Effector memory CD8-positive, alpha-beta T cell (primary cell): ENCODE measurements around the gene DIO3.

ENCODE experiments used
- ATAC-seq: fragments of 150-1000 bp; cut with Tn5 transposase; replicated peaks from 2 replicates; pipeline ENCODE4 v1.10.0; 2021; ENCODE audit warnings: mild to moderate bottlenecking, moderate library complexity
- DNase-seq, 3 experiments: peaks; one replicate each; pipeline ENCODE4 v3.0.0; 2021
- H3K27ac Mint-ChIP-seq, 2 donors: one replicate each; pipeline ENCODE4 v1.8.0; 2022; ENCODE audit warnings: mild to moderate bottlenecking in 2 of 2, mixed read lengths in 2 of 2, moderate library complexity in 2 of 2
- H3K27me3 Mint-ChIP-seq, 2 donors: one replicate each; pipeline ENCODE4 v1.8.0; 2022; ENCODE audit warnings: mixed read lengths in 2 of 2
- H3K36me3 Mint-ChIP-seq: one replicate; pipeline ENCODE4 v1.8.0; 2022; ENCODE audit warnings: mild to moderate bottlenecking, moderate library complexity, mixed read lengths; ENCODE audit not compliant: insufficient read depth
- H3K4me1 Mint-ChIP-seq, 2 donors: one replicate each; pipeline ENCODE4 v1.8.0; 2022; ENCODE audit warnings: low read depth in 2 of 2, mixed read lengths in 2 of 2
- H3K4me3 Mint-ChIP-seq, 2 donors: one replicate each; pipeline ENCODE4 v1.8.0; 2022; ENCODE audit warnings: mild to moderate bottlenecking in 2 of 2, mixed read lengths in 2 of 2, moderate library complexity in 2 of 2
- H3K9me3 Mint-ChIP-seq, 2 donors: one replicate each; pipeline ENCODE4 v1.8.0; 2022; ENCODE audit warnings: mixed read lengths in 2 of 2

The DIO3 gene

DNA sequence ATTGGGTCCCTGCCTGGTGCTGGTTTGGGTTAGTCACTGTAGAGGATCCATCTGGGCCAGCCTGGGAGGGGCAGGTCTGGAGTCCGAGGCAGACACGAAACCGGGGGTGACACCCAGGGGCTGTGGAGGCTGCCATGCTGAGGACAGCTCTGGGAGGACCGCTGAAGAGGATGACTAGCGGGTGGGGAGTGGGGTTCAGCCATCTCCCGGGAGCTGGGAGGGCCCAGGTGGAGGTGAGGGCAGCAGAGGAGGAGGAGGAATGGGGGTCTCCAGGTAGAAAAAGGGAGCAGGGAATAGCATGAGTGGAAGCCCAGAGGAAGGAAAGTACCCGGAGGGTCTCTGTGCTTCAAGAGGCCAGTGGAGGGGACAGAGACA, 4.0 kb upstream of the DIO3 start:
- Mint-ChIP-seq H3K9me3 (no peaks in the 10 kb centered on the region), H3K4me3 (no peak overlapping the region), H3K27me3 (peaks cover 55 to 75% of the 10 kb centered on the region in 2 donors), H3K27ac (no peak overlapping the region), H3K36me3 (no peaks in the 10 kb centered on the region), H3K4me1 (no peaks in the 10 kb centered on the region)
- ATAC-seq (no peak), DNase-seq (no peak)

DNA sequence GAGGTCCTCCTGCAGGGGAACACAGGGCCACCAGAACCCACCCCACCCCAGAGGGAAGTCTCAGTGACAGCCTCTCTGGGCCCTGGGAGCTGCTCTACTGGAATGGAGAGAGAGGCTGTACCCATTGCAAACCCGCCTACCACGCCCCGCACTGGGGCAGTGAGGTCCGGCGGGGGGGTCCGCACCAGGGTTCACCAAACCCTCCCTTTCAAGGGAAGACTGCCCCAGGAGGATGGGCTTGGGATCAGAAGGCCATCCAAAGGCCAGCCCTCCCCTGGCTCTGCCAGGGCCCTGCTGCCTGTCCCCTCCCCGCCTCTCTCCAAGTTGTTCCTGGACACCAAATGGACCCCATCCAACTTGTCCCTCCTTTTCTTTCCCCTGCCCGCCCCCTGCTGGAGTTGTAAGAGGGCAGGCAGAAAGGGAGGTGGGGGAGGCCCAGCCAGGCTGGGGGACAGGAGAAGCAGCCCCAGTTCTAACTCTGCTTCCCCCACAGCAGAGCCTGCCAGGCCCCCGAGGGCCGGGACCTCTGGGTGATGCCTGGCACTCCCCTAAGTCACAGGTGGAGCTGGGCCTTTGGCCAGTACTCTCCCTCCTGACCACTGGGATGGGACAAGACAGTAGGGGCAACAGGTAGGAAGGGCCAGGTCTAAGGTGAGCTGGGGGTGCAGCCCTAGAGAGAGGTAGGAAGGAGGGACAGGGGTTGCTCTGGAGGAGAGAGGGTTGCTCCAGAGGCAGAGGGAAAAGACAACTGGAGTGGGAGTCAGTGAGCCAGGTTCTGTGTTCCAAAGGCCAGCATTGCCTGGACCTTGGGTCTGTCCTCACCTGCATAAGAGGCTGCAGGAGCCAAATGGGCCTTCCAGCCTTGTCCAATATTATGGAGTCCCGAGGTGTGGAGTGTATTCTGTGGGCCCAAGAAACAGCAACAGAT, 3.2 kb upstream of the DIO3 start:
- Mint-ChIP-seq H3K27me3 (peaks cover 60 to 78% of the 10 kb centered on the region in 2 donors), H3K9me3 (no peaks in the 10 kb centered on the region), H3K36me3 (no peaks in the 10 kb centered on the region), H3K4me3 (no peak overlapping the region), H3K4me1 (no peaks in the 10 kb centered on the region), H3K27ac (no peak overlapping the region)
- ATAC-seq: no peak
- DNase-seq: no peak

DNA sequence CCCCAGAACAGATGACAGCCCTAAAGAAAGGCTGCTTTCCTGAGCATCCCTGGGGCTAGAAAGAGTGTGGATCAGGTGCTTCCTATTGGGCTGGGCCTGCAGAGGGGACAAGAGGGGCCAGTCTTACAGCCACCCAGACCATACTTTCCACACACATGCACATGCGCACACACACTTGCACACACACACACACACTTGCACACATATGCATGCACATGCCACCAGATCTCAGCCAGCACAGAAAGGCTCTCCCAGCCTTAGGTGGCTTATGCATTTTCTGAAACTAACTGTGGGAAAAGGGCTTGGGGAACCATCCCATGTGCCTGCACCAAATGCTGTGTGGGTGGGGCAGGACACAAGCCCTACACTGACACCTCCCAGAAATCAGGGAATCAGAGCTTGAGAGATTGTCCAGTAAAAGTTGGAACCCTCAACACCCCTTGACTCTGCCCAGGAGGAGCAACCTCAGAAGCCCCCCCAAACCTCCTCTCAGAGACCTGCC, 2.5 kb upstream of the DIO3 start:
- no peak for ATAC-seq
- peaks cover 58 to 78% of the 10 kb centered on the region in 2 donors for H3K27me3 Mint-ChIP-seq
- no peaks in the 10 kb centered on the region for H3K4me1 Mint-ChIP-seq
- no peak overlapping the region for H3K4me3 Mint-ChIP-seq
- no peak for DNase-seq
- no peak overlapping the region for H3K27ac Mint-ChIP-seq
- no peaks in the 10 kb centered on the region for H3K36me3 Mint-ChIP-seq
- no peaks in the 10 kb centered on the region for H3K9me3 Mint-ChIP-seq

DNA sequence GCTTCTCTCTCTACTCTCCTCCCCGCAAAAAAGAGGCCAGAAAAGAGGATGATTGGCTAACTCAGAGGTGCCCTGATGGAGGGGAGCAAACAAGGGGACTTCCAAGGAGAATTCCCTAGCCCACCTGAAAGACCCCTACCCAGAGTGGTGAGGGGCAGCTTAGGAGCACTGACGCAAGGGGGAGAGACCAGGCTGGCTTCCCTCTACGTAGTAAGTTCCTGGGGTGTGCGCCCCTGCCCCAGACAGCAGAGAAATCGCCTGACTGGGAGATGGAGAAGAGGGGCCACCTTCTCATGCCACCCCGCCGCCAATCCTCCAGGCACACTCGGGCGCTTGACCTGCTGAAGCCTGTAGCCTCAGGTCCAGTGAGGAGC, 2.1 kb upstream of the DIO3 start:
- Mint-ChIP-seq H3K4me1 (no peaks in the 10 kb centered on the region), H3K4me3 (no peak overlapping the region), H3K36me3 (no peaks in the 10 kb centered on the region), H3K9me3 (no peaks in the 10 kb centered on the region), H3K27ac (no peak overlapping the region), H3K27me3 (peaks cover 58 to 78% of the 10 kb centered on the region in 2 donors)
- DNase-seq (no peak), ATAC-seq (no peak)

GRCh38 chr14:101559624-101560533, 1.4 kb upstream of the DIO3 start:
- no peaks in the 10 kb centered on the region for H3K9me3 Mint-ChIP-seq
- no peak for DNase-seq
- H3K4me1 Mint-ChIP-seq: no peaks in the 10 kb centered on the region
- no peak overlapping the region for H3K27ac Mint-ChIP-seq
- ATAC-seq: no peak
- H3K36me3 Mint-ChIP-seq: no peaks in the 10 kb centered on the region
- no peak overlapping the region for H3K4me3 Mint-ChIP-seq
- H3K27me3 Mint-ChIP-seq: peaks cover 61 to 78% of the 10 kb centered on the region in 2 donors

- Mint-ChIP-seq H3K27me3 (peaks cover 62 to 78% of the 10 kb centered on the region in 2 donors), H3K4me3 (no peak overlapping the region), H3K4me1 (peaks cover 3 to 5% of the 10 kb centered on the region in 2 donors), H3K36me3 (no peaks in the 10 kb centered on the region), H3K9me3 (no peaks in the 10 kb centered on the region), H3K27ac (no peak overlapping the region)
- DNase-seq: no peak
- ATAC-seq: no peak
Observed at GRCh38 chr14:101560534-101561113, 671 bp upstream of the DIO3 start.

GRCh38 chr14:101561897-101562490, 699 bp downstream of the DIO3 start:
- peaks cover 3 to 5% of the 10 kb centered on the region in 2 donors for H3K4me1 Mint-ChIP-seq
- H3K9me3 Mint-ChIP-seq: no peaks in the 10 kb centered on the region
- peaks cover 67 to 78% of the 10 kb centered on the region in 2 donors for H3K27me3 Mint-ChIP-seq
- no peak for ATAC-seq
- no peak overlapping the region for H3K27ac Mint-ChIP-seq
- H3K36me3 Mint-ChIP-seq: no peaks in the 10 kb centered on the region
- DNase-seq: no peak
- H3K4me3 Mint-ChIP-seq: no peak overlapping the region

DNA sequence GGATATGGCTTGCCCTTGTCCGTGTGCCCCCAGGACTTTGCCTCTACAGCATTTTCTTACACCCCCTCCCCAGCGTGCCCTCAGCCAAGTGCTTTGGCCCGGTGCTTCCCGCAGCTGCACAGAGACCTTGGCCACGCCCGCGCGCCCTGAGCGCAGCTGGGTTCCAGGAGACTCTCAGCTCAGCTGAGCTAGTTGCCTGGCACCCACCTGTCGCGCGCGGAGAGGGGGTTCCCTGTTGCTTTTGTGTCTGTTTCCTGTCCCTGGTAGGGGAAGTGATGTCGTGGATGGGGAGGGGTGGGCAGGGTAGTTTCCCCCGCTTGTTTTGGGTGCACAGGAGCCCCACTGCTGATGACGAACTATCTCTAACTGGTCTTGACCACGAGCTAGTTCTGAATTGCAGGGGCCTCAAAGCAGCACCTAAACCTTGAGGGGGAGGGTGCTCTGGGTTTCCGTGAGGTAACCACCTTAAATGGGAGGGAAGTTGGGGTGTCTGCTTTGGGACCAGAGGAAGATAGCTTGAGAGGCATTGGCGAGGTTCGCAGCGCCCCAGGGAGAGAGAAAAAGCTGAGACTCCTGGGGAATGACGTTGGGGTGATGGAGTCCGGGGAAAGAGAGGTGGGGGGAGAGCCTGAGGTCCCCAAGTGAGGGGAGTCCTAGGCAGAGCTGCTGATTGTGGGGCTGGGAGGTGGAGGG, 1.5 kb downstream of the DIO3 start:
- no peaks in the 10 kb centered on the region for H3K36me3 Mint-ChIP-seq
- no peaks in the 10 kb centered on the region for H3K9me3 Mint-ChIP-seq
- peaks cover 67 to 78% of the 10 kb centered on the region in 2 donors for H3K27me3 Mint-ChIP-seq
- H3K27ac Mint-ChIP-seq: no peak overlapping the region
- peaks cover 3 to 5% of the 10 kb centered on the region in 2 donors for H3K4me1 Mint-ChIP-seq
- H3K4me3 Mint-ChIP-seq: no peak overlapping the region
- DNase-seq (no peak), ATAC-seq (no peak)

DNA sequence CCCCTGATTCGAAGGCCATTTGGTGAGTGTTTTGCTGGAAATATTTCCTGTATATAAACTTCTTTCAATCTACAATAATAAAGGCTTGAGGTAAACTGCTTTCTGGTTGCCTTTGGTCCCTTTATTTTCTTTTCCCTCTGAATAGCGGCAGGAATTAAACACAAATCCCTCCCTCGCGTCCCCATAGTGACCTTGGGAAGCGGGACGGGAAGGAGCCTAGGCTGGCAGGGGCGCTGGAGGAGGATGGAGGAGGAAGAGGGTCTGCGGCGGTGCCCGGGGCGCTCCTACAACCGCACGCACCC, 2.0 kb downstream of the DIO3 start:
- Mint-ChIP-seq H3K4me1 (peaks cover 3 to 5% of the 10 kb centered on the region in 2 donors), H3K9me3 (no peaks in the 10 kb centered on the region), H3K4me3 (no peak overlapping the region), H3K27ac (no peak overlapping the region), H3K36me3 (no peaks in the 10 kb centered on the region), H3K27me3 (peaks cover 69 to 78% of the 10 kb centered on the region in 2 donors)
- ATAC-seq (no peak), DNase-seq (no peak)

- Mint-ChIP-seq H3K27ac (no peak overlapping the region), H3K4me3 (no peak overlapping the region), H3K27me3 (peaks cover 66 to 78% of the 10 kb centered on the region in 2 donors), H3K36me3 (no peaks in the 10 kb centered on the region), H3K9me3 (no peaks in the 10 kb centered on the region), H3K4me1 (peaks cover 3 to 5% of the 10 kb centered on the region in 2 donors)
- no peak for ATAC-seq
- DNase-seq: no peak
Observed at GRCh38 chr14:101563654-101564443, 2.6 kb downstream of the DIO3 start.

- Mint-ChIP-seq H3K27me3 (peaks cover 71 to 81% of the 10 kb centered on the region in 2 donors), H3K36me3 (no peaks in the 10 kb centered on the region), H3K9me3 (no peaks in the 10 kb centered on the region), H3K4me3 (no peak overlapping the region), H3K27ac (no peak overlapping the region), H3K4me1 (peaks cover 3 to 5% of the 10 kb centered on the region in 2 donors)
- ATAC-seq (no peak), DNase-seq (no peak)
Observed at GRCh38 chr14:101564444-101564776, 3.1 kb downstream of the DIO3 start.
